Thyroid gland (tissue), 4 donors: ENCODE data around the gene MR1. TPM values are rescaled to one million over a fixed set of nuclear protein-coding genes. Genes with fewer than 3 reads are reported as not detected.
A peak's percentile ranks its signal among the peaks of the same experiment; 100 is the strongest.

ENCODE experiments used
- DNase-seq, 2 donors: peaks; one replicate each; pipeline ENCODE4 v3.0.0-alpha.2; 2019
- H3K27ac ChIP-seq, 3 donors: fragments of 200-600 bp; sonication (generic); 1 replicate in 2 of 3; 2 replicates in 1 of 3; pipeline ENCODE4 v1.5.1; 2016 to 2019; ENCODE audit warnings: mild to moderate bottlenecking in 1 of 3, moderate library complexity in 1 of 3
- H3K27me3 ChIP-seq: fragments of 200-600 bp; sonication (generic); one replicate; pipeline ENCODE4 v1.5.1; 2019
- H3K36me3 ChIP-seq, 2 donors: fragments of 200-600 bp; sonication (generic); one replicate each; pipeline ENCODE4 v1.5.1; 2016 to 2019
- H3K4me1 ChIP-seq, 2 donors: fragments of 200-600 bp; sonication (generic); one replicate each; pipeline ENCODE4 v1.5.1; 2017 to 2019
- H3K4me3 ChIP-seq, 3 donors: fragments of 200-600 bp; sonication (generic); replicated peaks in 1 of 3; 1 replicate in 2 of 3; 2 replicates in 1 of 3; pipeline ENCODE4 v1.5.1; 2016; ENCODE audit warnings: mild to moderate bottlenecking in 1 of 3
- H3K9me3 ChIP-seq: fragments of 200-600 bp; sonication (generic); one replicate; pipeline ENCODE4 v1.5.1; 2017
- POLR2A ChIP-seq, 2 donors: fragments of 450-650 bp; IDR thresholded peaks; one replicate each; pipeline ENCODE4 v1.6.1; 2017; ENCODE audit warnings: antibody characterized with exemption in 2 of 2, mild to moderate bottlenecking in 2 of 2, moderate library complexity in 1 of 2
- WGBS, 2 donors: methylation state at CpG; one replicate each; pipeline ENCODE4 v1.1.5; 2017; 5-methylcytosine and 5-hydroxymethylcytosine counted together
- intact Hi-C: fragments of 100-400 bp; cut with DNase I; formaldehyde crosslinking; loops from one replicate; pipeline ENCODE4 v1.15.1; 2023
- total RNA-seq, 4 donors: library from RNA; depleted of rRNA; stranded (reverse); fragments of >200 nt; gene quantifications; one replicate each; pipeline ENCODE4 v1.2.3, GENCODE V29; 2016
- TF ChIP-seq, protein P1 (sequence below), 6 experiments: fragments of 200-600 bp in 3 of 6; fragments of 450-650 bp in 3 of 6; sonication (generic) in 3 of 6; IDR thresholded peaks; one replicate each; pipeline ENCODE4 v1.5.1; 2016 to 2019; ENCODE audit warnings: antibody characterized with exemption in 6 of 6, mild to moderate bottlenecking in 2 of 6, inconsistent platforms in 1 of 6, moderate library complexity in 1 of 6

Gene MR1
- total RNA-seq, 4 donors from 2014 or later = 21.9 to 32.2 (median 25.2) TPM

- DNase-seq = peak; percentile 95 to 96
Measured at GRCh38 chr1:181105134-181106021, 71.6 kb downstream of the MR1 start.

GRCh38 chr1:181106022-181106312 is 72.2 kb downstream of the MR1 start:
- intact Hi-C loops = no loop called here
- H3K27me3 ChIP-seq = no peaks in the 10 kb centered on the region
- no peak for DNase-seq
- no peaks in the 10 kb centered on the region for H3K36me3 ChIP-seq
- no peak overlapping the region for H3K4me3 ChIP-seq
- 67 to 69% methylated on average over 3 of the region's 3 CpGs for WGBS, 2 donors
- TF ChIP-seq, protein P1, sequence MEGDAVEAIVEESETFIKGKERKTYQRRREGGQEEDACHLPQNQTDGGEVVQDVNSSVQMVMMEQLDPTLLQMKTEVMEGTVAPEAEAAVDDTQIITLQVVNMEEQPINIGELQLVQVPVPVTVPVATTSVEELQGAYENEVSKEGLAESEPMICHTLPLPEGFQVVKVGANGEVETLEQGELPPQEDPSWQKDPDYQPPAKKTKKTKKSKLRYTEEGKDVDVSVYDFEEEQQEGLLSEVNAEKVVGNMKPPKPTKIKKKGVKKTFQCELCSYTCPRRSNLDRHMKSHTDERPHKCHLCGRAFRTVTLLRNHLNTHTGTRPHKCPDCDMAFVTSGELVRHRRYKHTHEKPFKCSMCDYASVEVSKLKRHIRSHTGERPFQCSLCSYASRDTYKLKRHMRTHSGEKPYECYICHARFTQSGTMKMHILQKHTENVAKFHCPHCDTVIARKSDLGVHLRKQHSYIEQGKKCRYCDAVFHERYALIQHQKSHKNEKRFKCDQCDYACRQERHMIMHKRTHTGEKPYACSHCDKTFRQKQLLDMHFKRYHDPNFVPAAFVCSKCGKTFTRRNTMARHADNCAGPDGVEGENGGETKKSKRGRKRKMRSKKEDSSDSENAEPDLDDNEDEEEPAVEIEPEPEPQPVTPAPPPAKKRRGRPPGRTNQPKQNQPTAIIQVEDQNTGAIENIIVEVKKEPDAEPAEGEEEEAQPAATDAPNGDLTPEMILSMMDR (IDR thresholded peaks at IDR 0.05) = no peak
- no peak for TF ChIP-seq POLR2A (IDR thresholded peaks at IDR 0.05)
- H3K9me3 ChIP-seq = no peaks in the 10 kb centered on the region
- H3K27ac ChIP-seq = peak overlapping the region; percentile 8 to 59 (median 36)
- peaks cover 4 to 17% of the 10 kb centered on the region in 2 donors for H3K4me1 ChIP-seq

More at GRCh38 chr1:181105134-181106021, 71.6 kb downstream of the MR1 start:
- 2 to 7% methylated on average over 29 to 55 of the region's 104 CpGs for WGBS, 2 donors
- Histone ChIP-seq H3K36me3 (no peaks in the 10 kb centered on the region), H3K9me3 (no peaks in the 10 kb centered on the region), H3K27me3 (no peaks in the 10 kb centered on the region), H3K4me1 (peaks cover 4 to 17% of the 10 kb centered on the region in 2 donors), H3K4me3 (peak overlapping the region; percentile 0 to 80 (median 74)), H3K27ac (peak overlapping the region; percentile 69 to 88 (median 88))
- peak; percentile 44 to 77 for TF ChIP-seq POLR2A (IDR thresholded peaks at IDR 0.05)
- TF ChIP-seq, protein P1 (IDR thresholded peaks at IDR 0.05) = no peak
- intact Hi-C loops = no loop called here

DNA sequence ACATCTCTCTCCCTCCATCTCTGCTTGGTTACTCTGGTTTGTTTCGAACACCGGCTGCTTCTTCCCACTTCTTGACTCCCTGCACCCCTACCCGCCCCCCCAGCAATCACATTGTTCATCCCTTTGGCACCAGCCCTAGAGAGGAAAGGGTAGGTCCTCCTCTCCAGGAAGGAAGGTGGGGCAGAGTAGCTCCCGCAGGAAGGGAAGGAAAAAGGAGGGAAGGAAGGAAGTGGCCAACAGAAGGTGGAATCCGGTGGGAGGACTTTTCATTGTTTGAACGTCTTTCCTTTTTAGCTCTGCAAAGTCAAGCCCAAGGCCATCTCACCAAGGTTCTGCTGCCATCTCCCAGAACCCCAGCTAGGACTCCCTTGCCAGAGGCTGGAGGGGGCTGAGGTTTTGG is 72.7 kb downstream of the MR1 start:
- intact Hi-C loops = no loop called here
- peaks cover 4 to 17% of the 10 kb centered on the region in 2 donors for H3K4me1 ChIP-seq
- peak overlapping the region in 1 of 3 donors; percentile 8 for H3K27ac ChIP-seq

GRCh38 chr1:181107711-181108110 is 73.9 kb downstream of the MR1 start:
- TF ChIP-seq, protein P1 (IDR thresholded peaks at IDR 0.05) = no peak
- no peak for TF ChIP-seq POLR2A (IDR thresholded peaks at IDR 0.05)
- Histone ChIP-seq H3K4me3 (no peak overlapping the region), H3K4me1 (peaks cover 4 to 25% of the 10 kb centered on the region in 2 donors), H3K36me3 (no peaks in the 10 kb centered on the region), H3K27me3 (no peaks in the 10 kb centered on the region), H3K27ac (no peak overlapping the region), H3K9me3 (no peaks in the 10 kb centered on the region)
- 59% methylated on average over 2 of the region's 2 CpGs; no CpG with 5 or more reads in 1 of the 2 donors for WGBS, 2 donors
- intact Hi-C loops = no loop called here
- DNase-seq = no peak

More for the DNA sequence above, 72.7 kb downstream of the MR1 start:
- Histone ChIP-seq H3K27me3 (no peaks in the 10 kb centered on the region), H3K9me3 (no peaks in the 10 kb centered on the region), H3K4me3 (no peak overlapping the region), H3K36me3 (no peaks in the 10 kb centered on the region)
- TF ChIP-seq, protein P1 (IDR thresholded peaks at IDR 0.05) = no peak
- TF ChIP-seq POLR2A (IDR thresholded peaks at IDR 0.05) = no peak
- DNase-seq = no peak
- 65 to 83% methylated on average over 6 of the region's 6 CpGs for WGBS, 2 donors

- H3K27ac ChIP-seq = no peak overlapping the region
- TF ChIP-seq, protein P1 (IDR thresholded peaks at IDR 0.05) = no peak
- TF ChIP-seq POLR2A (IDR thresholded peaks at IDR 0.05) = no peak
- peaks cover 4 to 32% of the 10 kb centered on the region in 2 donors for H3K4me1 ChIP-seq
- no peaks in the 10 kb centered on the region for H3K36me3 ChIP-seq
- intact Hi-C loops = no loop called here
- H3K27me3 ChIP-seq = no peaks in the 10 kb centered on the region
- H3K9me3 ChIP-seq = no peaks in the 10 kb centered on the region
- DNase-seq = no peak
- H3K4me3 ChIP-seq = no peak overlapping the region
- 82 to 89% methylated on average over 7 of the region's 7 CpGs for WGBS, 2 donors
Measured at GRCh38 chr1:181108304-181108867, 74.6 kb downstream of the MR1 start.
